MM.1S (cell line): Measurements from ENCODE around the gene SPINK9.

Experiments
- CTCF ChIP-seq: fragments of 300-600 bp; sonication (generic); IDR thresholded peaks from 2 replicates; pipeline ENCODE4 v1.5.1; 2016; ENCODE audit warnings: antibody characterized with exemption, low read length, mixed read lengths
- EZH2 ChIP-seq: fragments of 300-600 bp; sonication (generic); optimal IDR thresholded peaks from 2 replicates; pipeline ENCODE3; 2017; ENCODE audit warnings: low read depth, mild to moderate bottlenecking, antibody characterized with exemption, low read length, mixed read lengths
- EZH2phosphoT487 ChIP-seq: fragments of 300-600 bp; sonication (generic); IDR thresholded peaks from 2 replicates; pipeline ENCODE4 v1.6.1; 2018; ENCODE audit warnings: antibody characterized with exemption, low read length

- TF ChIP-seq CTCF (no peak), EZH2 (no peak), EZH2phosphoT487 (no peak)
Measured at GRCh38 chr5:148384380-148384737, 49.0 kb downstream of the SPINK9 start.
